ENCODE data around the gene SYNE1. TPM values are rescaled to one million over a fixed set of nuclear protein-coding genes. Genes with fewer than 3 reads are reported as not detected.
"Not testable (repeated sequence)": the region's sequence is repeated elsewhere in the genome, so short reads cannot be mapped to it uniquely, and the experiment has no call there.

The SYNE1 gene
- total RNA-seq, 4 donors from 2014 or later = 111 to 156 (median 124) TPM

GRCh38 chr6:152432758-152433157, 204.4 kb downstream of the SYNE1 start:
- whole genome bisulfite sequencing, 2 donors = 79 to 85% methylated on average over 2 of the region's 2 CpGs
- intact Hi-C loops (cut with DNase I; ENCODE audit: low total_unique reads) = no loop called here
- DNase-seq (ENCODE audit: low spot score in 2 of 2) = no peak
- H3K4me3 ChIP-seq (ENCODE audit: low read depth, poor library complexity, severe bottlenecking) = no peak overlapping the region
- TF ChIP-seq POLR2A (IDR thresholded peaks at IDR 0.05) = no peak
- TF ChIP-seq CTCF (IDR thresholded peaks at IDR 0.05) = no peak

GRCh38 chr6:152428126-152428525, 209.0 kb downstream of the SYNE1 start:
- no peak for DNase-seq (ENCODE audit: low spot score in 2 of 2)
- no peak overlapping the region for H3K4me3 ChIP-seq (ENCODE audit: low read depth, poor library complexity, severe bottlenecking)
- intact Hi-C loops (cut with DNase I; ENCODE audit: low total_unique reads) = no loop called here
- 44 to 49% methylated on average over 11 of the region's 11 CpGs for WGBS, 2 donors
- TF ChIP-seq CTCF (IDR thresholded peaks at IDR 0.05) = no peak
- no peak for TF ChIP-seq POLR2A (IDR thresholded peaks at IDR 0.05)

- no peak overlapping the region for H3K4me3 ChIP-seq (ENCODE audit: low read depth, poor library complexity, severe bottlenecking)
- no peak for DNase-seq (ENCODE audit: low spot score in 2 of 2)
- TF ChIP-seq CTCF (IDR thresholded peaks at IDR 0.05) (no peak), POLR2A (IDR thresholded peaks at IDR 0.05) (no peak)
- intact Hi-C loops (cut with DNase I; ENCODE audit: low total_unique reads) = no loop called here
- whole genome bisulfite sequencing, 2 donors = 40 to 59% methylated on average over 6 of the region's 6 CpGs
Observed at GRCh38 chr6:152426276-152426675, 210.9 kb downstream of the SYNE1 start.

- DNase-seq (ENCODE audit: low spot score in 2 of 2) = no peak
- no peak overlapping the region for H3K4me3 ChIP-seq (ENCODE audit: low read depth, poor library complexity, severe bottlenecking)
- WGBS, 2 donors = 92% methylated on average over 3 of the region's 3 CpGs
- TF ChIP-seq CTCF (IDR thresholded peaks at IDR 0.05) (no peak), POLR2A (IDR thresholded peaks at IDR 0.05) (no peak)
- intact Hi-C loops (cut with DNase I; ENCODE audit: low total_unique reads) = no loop called here
Observed at GRCh38 chr6:152423216-152424103, 213.7 kb downstream of the SYNE1 start.

GRCh38 chr6:152421496-152421895, 215.7 kb downstream of the SYNE1 start:
- H3K4me3 ChIP-seq (ENCODE audit: low read depth, poor library complexity, severe bottlenecking); DNase-seq (ENCODE audit: low spot score in 2 of 2); intact Hi-C loops (cut with DNase I; ENCODE audit: low total_unique reads): not testable (repeated sequence)
- 97% methylated on average over 2 of the region's 2 CpGs for WGBS, 2 donors

- intact Hi-C loops (cut with DNase I; ENCODE audit: low total_unique reads) = no loop called here
- DNase-seq (ENCODE audit: low spot score in 2 of 2) = no peak
- TF ChIP-seq CTCF (IDR thresholded peaks at IDR 0.05) = no peak
- TF ChIP-seq POLR2A (IDR thresholded peaks at IDR 0.05) = no peak
- no peak overlapping the region for H3K4me3 ChIP-seq (ENCODE audit: low read depth, poor library complexity, severe bottlenecking)
Observed at GRCh38 chr6:152420696-152421095, 216.5 kb downstream of the SYNE1 start.
